ENCODE data around the gene SIPA1L3. TPM values are rescaled to one million over a fixed set of nuclear protein-coding genes. Genes with fewer than 3 reads are reported as not detected.
"Not testable (repeated sequence)": the region's sequence is repeated elsewhere in the genome, so short reads cannot be mapped to it uniquely, and the experiment has no call there.

SIPA1L3 gene
- total RNA-seq = 10 to 100 TPM; 29.5 to 32.2 TPM
- 21.9 to 31.4 reads per million in 2 donors for total RNA-seq

GRCh38 chr19:37906869-37907734 is at the start of gene SIPA1L3:
Gene SIPA1L3 (plus strand): TSS chr19:37907208. CDS start chr19:38081566, 174,358 bp downstream.
- Mint-ChIP-seq H3K36me3 (ENCODE audit: low read depth) (no peaks in the 10 kb centered on the region), H3K27me3 (no peaks in the 10 kb centered on the region), H3K27ac (peak within 1 kb of the TSS; percentile 70), H3K4me3 (peak within 1 kb of the TSS; percentile 93), H3K4me1 (peaks cover 22% of the 10 kb centered on the region)
- DNase-seq (peak; percentile 86 to 87 (median 87)), ATAC-seq (peak; percentile 99)
- no peaks in the 10 kb centered on the region for H3K9me3 ChIP-seq (ENCODE audit: control insufficient read depth, low read length, poor library complexity, severe bottlenecking)

- ATAC-seq (no peak), DNase-seq (no peak)
- Mint-ChIP-seq H3K4me1 (no peaks in the 10 kb centered on the region), H3K36me3 (ENCODE audit: low read depth) (no peaks in the 10 kb centered on the region), H3K27me3 (peaks cover 5% of the 10 kb centered on the region), H3K27ac (no peak overlapping the region), H3K4me3 (no peak overlapping the region)
- H3K9me3 ChIP-seq (ENCODE audit: control insufficient read depth, low read length, poor library complexity, severe bottlenecking) = no peaks in the 10 kb centered on the region
Observed at GRCh38 chr19:37864501-37864900, 42.5 kb upstream of the SIPA1L3 start.

- not testable (repeated sequence) for ATAC-seq; H3K9me3 ChIP-seq (ENCODE audit: control insufficient read depth, low read length, poor library complexity, severe bottlenecking); H3K4me3 Mint-ChIP-seq; H3K36me3 Mint-ChIP-seq (ENCODE audit: low read depth); DNase-seq; H3K27ac Mint-ChIP-seq; H3K4me1 Mint-ChIP-seq
- peaks cover 14% of the 10 kb centered on the region for H3K27me3 Mint-ChIP-seq
Observed at GRCh38 chr19:37865930-37866329, 41.1 kb upstream of the SIPA1L3 start.

DNA sequence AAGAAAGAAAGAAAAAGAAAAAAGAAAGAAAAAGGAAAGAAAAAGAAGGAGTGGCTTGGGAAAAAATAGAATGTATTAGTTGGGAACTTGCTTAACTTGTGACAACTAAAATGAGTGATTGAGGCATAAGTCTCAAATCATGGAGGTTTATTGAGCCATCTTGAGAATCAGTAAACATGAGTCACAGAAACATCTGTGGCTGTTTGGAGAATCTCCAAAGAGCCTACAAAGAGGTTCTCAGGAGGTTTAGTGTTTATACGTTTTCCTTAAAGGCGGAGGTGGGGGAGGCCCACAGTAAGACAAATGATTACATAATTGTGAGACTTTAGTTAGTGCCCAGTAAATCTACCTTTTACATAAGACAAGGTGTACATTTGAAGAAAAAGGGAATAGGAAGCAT is 39.2 kb upstream of the SIPA1L3 start:
- Mint-ChIP-seq H3K4me3 (no peak overlapping the region), H3K36me3 (ENCODE audit: low read depth) (no peaks in the 10 kb centered on the region), H3K4me1 (no peaks in the 10 kb centered on the region), H3K27ac (no peak overlapping the region), H3K27me3 (peaks cover 14% of the 10 kb centered on the region)
- DNase-seq (no peak), ATAC-seq (no peak)
- H3K9me3 ChIP-seq (ENCODE audit: control insufficient read depth, low read length, poor library complexity, severe bottlenecking) = no peaks in the 10 kb centered on the region

- H3K4me1 Mint-ChIP-seq = no peaks in the 10 kb centered on the region
- H3K4me3 Mint-ChIP-seq = no peak overlapping the region
- no peak for DNase-seq
- no peaks in the 10 kb centered on the region for H3K36me3 Mint-ChIP-seq (ENCODE audit: low read depth)
- no peak overlapping the region for H3K27ac Mint-ChIP-seq
- H3K27me3 Mint-ChIP-seq = peaks cover 14% of the 10 kb centered on the region
- H3K9me3 ChIP-seq (ENCODE audit: control insufficient read depth, low read length, poor library complexity, severe bottlenecking) = no peaks in the 10 kb centered on the region
- no peak for ATAC-seq
Observed at GRCh38 chr19:37869766-37870340, 37.2 kb upstream of the SIPA1L3 start.

DNA sequence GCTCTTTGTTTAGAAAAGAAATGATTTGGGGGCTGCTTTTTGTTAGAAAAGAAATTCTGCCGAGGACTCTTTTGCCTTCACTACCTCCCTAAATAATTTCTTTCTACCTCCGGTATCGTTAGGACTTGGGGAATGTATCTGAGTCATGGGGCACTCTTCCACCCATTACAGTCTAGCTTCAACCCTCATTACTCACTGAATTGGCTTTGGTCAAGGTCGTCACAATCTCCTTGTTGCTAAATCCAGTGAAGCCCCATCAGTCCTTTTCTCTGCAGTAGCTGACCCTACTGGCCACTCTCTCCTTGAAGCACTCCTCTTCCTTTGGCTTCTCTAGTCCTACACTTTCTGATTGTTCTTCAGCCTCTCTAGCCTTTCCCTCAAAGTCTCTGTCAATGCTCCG is 34.6 kb upstream of the SIPA1L3 start:
- Mint-ChIP-seq H3K4me1 (no peaks in the 10 kb centered on the region), H3K36me3 (ENCODE audit: low read depth) (no peaks in the 10 kb centered on the region), H3K27me3 (peaks cover 14% of the 10 kb centered on the region), H3K27ac (no peak overlapping the region), H3K4me3 (no peak overlapping the region)
- no peak for DNase-seq
- no peaks in the 10 kb centered on the region for H3K9me3 ChIP-seq (ENCODE audit: control insufficient read depth, low read length, poor library complexity, severe bottlenecking)
- ATAC-seq = no peak

GRCh38 chr19:37874784-37875183 is 32.2 kb upstream of the SIPA1L3 start:
- Mint-ChIP-seq H3K36me3 (ENCODE audit: low read depth) (no peaks in the 10 kb centered on the region), H3K4me3 (no peak overlapping the region), H3K4me1 (no peaks in the 10 kb centered on the region), H3K27me3 (peaks cover 6% of the 10 kb centered on the region), H3K27ac (no peak overlapping the region)
- DNase-seq (no peak), ATAC-seq (no peak)
- no peaks in the 10 kb centered on the region for H3K9me3 ChIP-seq (ENCODE audit: control insufficient read depth, low read length, poor library complexity, severe bottlenecking)

DNA sequence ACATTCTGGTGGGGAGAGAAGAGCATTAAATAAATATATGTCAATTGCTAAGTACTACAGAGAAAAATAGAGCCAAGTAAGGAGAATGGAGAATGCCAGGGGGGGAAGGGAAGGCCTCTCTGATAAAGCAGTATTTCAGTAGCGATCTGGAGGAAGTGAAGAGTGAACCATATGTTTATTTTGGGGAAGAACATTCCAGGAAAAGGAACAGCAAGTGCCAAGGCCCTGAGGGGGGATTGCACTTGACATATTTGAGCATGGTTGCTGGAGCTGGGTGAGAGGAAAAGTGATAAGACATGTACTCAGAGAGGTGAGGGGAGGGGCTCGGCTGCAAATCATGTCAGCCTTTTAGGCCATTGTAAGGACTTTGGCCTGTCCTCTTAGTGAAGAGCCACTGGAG is 31.0 kb upstream of the SIPA1L3 start:
- H3K9me3 ChIP-seq (ENCODE audit: control insufficient read depth, low read length, poor library complexity, severe bottlenecking) = no peaks in the 10 kb centered on the region
- ATAC-seq = no peak
- Mint-ChIP-seq H3K4me3 (no peak overlapping the region), H3K4me1 (no peaks in the 10 kb centered on the region), H3K27ac (no peak overlapping the region), H3K27me3 (no peaks in the 10 kb centered on the region), H3K36me3 (ENCODE audit: low read depth) (no peaks in the 10 kb centered on the region)
- no peak for DNase-seq

DNA sequence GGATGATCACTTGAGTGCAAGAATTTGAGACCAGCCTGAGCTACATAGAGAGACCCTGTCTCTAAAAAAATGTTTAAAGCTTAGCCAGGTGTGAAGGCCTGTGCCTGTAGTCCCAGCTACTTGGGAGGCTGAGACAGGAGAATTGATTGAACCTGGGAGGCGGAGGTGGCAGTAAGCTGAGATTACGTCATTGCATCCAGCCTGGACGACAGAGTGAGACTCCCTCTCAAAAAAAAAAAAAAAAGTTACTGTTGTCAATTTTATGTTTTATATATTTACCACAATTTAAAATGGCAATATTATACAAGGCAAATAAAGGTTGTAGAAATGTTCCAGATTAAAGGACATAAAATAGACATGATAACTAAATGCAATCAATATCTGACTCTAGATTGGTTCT is 29.9 kb upstream of the SIPA1L3 start:
- H3K9me3 ChIP-seq (ENCODE audit: control insufficient read depth, low read length, poor library complexity, severe bottlenecking) = no peaks in the 10 kb centered on the region
- no peaks in the 10 kb centered on the region for H3K27me3 Mint-ChIP-seq
- H3K36me3 Mint-ChIP-seq (ENCODE audit: low read depth) = no peaks in the 10 kb centered on the region
- H3K4me3 Mint-ChIP-seq = no peak overlapping the region
- ATAC-seq (no peak), DNase-seq (no peak)
- no peaks in the 10 kb centered on the region for H3K4me1 Mint-ChIP-seq
- H3K27ac Mint-ChIP-seq = no peak overlapping the region

DNA sequence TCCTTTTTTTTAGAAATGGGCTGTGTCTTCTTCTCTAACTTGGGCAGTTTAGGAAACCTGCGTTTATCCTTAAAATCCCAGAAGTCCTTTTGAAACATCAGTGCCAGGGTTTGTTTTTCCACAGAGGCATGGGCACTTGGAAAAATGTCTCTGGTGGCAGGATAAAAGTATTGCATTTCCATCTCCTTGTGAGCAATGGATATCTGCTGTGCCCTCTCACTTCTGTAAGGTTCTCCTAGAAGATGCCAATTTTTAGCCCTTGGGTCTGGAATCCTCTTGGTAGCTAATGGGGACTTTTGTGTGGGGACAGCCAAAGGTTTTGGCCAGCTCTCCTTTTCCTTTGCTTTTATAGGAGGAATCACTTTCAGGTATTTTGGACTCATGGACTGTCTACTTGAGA is 21.6 kb upstream of the SIPA1L3 start:
- ATAC-seq (no peak), DNase-seq (no peak)
- H3K9me3 ChIP-seq (ENCODE audit: control insufficient read depth, low read length, poor library complexity, severe bottlenecking) = no peaks in the 10 kb centered on the region
- H3K4me1 Mint-ChIP-seq = no peaks in the 10 kb centered on the region
- H3K4me3 Mint-ChIP-seq = no peak overlapping the region
- no peak overlapping the region for H3K27ac Mint-ChIP-seq
- H3K36me3 Mint-ChIP-seq (ENCODE audit: low read depth) = no peaks in the 10 kb centered on the region
- H3K27me3 Mint-ChIP-seq = no peaks in the 10 kb centered on the region

DNA sequence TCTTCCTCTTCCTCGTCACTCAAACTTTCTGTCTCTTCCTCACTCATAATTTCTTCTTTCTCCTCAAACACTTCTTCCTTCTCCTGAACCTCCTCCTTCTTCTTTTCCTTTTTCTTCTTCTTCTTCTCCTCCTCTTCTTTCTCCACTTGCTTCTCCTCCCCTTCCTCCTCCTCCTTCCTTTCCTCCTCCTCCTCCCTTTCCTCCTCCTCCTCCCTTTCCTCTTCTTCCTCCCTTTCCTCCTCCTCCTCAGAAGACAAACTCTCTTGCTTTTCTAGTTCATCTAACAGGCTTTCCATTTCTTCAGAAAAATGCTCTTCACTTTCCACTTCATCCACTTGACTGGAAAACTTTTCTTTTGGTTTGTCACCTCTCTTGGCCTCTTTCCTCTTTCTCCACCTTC is 20.4 kb upstream of the SIPA1L3 start:
- Mint-ChIP-seq H3K4me1 (no peaks in the 10 kb centered on the region), H3K27ac (no peak overlapping the region), H3K4me3 (no peak overlapping the region), H3K36me3 (ENCODE audit: low read depth) (no peaks in the 10 kb centered on the region), H3K27me3 (peaks cover 1% of the 10 kb centered on the region)
- H3K9me3 ChIP-seq (ENCODE audit: control insufficient read depth, low read length, poor library complexity, severe bottlenecking) = no peaks in the 10 kb centered on the region
- DNase-seq (no peak), ATAC-seq (no peak)

- H3K4me1 Mint-ChIP-seq = peaks cover 2% of the 10 kb centered on the region
- no peak overlapping the region for H3K4me3 Mint-ChIP-seq
- DNase-seq (no peak), ATAC-seq (no peak)
- peaks cover 19% of the 10 kb centered on the region for H3K27me3 Mint-ChIP-seq
- H3K36me3 Mint-ChIP-seq (ENCODE audit: low read depth) = no peaks in the 10 kb centered on the region
- H3K27ac Mint-ChIP-seq = no peak overlapping the region
- H3K9me3 ChIP-seq (ENCODE audit: control insufficient read depth, low read length, poor library complexity, severe bottlenecking) = no peaks in the 10 kb centered on the region
Observed at GRCh38 chr19:37893845-37894575, 13.0 kb upstream of the SIPA1L3 start.

DNA sequence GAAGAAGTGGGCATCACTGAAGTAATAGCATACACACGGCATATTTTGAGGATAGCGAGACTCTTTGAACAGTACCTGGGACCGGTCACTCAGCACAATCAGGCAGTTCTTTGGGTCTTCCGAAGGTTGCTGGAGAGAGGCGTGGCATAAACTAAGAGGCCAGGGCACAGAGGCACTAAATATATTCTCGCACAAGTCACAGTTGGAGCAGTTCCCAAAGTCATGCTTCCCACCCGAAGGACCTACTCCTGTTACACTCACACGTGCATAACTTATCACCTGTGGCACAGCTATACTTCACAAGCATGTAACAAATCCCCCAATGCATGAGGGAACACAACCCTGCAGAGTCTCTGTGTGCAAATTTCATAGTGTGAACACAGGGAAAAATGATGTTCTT is 10.8 kb upstream of the SIPA1L3 start:
- H3K4me3 Mint-ChIP-seq = no peak overlapping the region
- no peak for DNase-seq
- H3K36me3 Mint-ChIP-seq (ENCODE audit: low read depth) = no peaks in the 10 kb centered on the region
- no peak overlapping the region for H3K27ac Mint-ChIP-seq
- no peak for ATAC-seq
- no peaks in the 10 kb centered on the region for H3K9me3 ChIP-seq (ENCODE audit: control insufficient read depth, low read length, poor library complexity, severe bottlenecking)
- peaks cover 2% of the 10 kb centered on the region for H3K4me1 Mint-ChIP-seq
- H3K27me3 Mint-ChIP-seq = peaks cover 19% of the 10 kb centered on the region

Measured in T-helper 17 cell (primary cell).